GM18873 (cell line): ENCODE data around the gene DIPK1A.

ENCODE experiments used
- ATAC-seq: cut with Tn5 transposase; IDR thresholded peaks from one replicate; pipeline ENCODE4 v1.9.1; 2021; ENCODE audit warnings: mild to moderate bottlenecking, moderate library complexity, moderate number of reproducible peaks; ENCODE audit not compliant: unreplicated experiment, low FRiP score

Gene DIPK1A

GRCh38 chr1:92844439-92844838, 116.8 kb downstream of the DIPK1A start:
- ATAC-seq: no peak

DNA sequence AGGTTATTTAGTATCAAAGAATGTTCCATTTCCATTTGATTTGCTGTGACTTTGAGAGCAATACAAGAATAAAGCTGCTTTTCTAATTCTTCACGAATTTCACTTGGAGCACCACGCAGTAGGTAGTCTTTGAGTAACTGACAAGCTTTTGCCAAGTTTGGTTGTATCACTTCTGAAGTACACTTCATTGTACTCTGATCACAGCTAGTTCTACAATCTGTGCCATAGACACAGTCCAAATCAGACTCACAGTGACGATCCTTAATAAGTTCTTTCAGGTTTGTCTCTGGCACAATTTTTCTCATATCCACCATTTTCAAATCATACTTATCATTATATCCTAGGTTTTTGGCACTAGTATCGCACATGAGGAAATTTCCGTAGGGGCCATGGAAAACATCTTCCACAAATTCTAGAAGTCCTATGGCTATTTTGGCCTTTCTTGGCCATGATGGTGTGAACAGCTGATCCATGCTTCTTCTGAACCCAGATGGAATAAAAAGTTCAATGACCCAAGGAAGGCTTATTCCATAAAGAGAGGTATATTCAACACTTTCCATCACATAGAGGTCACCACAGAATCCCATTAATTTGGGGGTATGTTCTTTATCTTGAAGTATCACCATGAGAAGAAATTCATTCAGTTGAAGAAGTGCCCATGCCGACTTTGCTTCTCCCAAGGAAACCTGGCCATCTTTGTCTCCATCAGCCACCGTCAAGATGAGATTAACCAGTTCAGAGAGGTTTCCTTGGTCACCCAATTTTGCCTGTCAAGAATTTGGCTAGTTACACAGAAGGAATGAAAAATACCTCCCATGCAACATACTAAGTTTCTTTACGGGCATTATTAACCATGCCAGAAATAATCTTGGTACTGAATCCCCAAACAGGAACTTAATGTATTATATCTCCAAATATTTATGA, 117.6 kb downstream of the DIPK1A start:
- ATAC-seq: no peak

GRCh38 chr1:92843046-92843423, 118.2 kb downstream of the DIPK1A start:
- no peak for ATAC-seq

DNA sequence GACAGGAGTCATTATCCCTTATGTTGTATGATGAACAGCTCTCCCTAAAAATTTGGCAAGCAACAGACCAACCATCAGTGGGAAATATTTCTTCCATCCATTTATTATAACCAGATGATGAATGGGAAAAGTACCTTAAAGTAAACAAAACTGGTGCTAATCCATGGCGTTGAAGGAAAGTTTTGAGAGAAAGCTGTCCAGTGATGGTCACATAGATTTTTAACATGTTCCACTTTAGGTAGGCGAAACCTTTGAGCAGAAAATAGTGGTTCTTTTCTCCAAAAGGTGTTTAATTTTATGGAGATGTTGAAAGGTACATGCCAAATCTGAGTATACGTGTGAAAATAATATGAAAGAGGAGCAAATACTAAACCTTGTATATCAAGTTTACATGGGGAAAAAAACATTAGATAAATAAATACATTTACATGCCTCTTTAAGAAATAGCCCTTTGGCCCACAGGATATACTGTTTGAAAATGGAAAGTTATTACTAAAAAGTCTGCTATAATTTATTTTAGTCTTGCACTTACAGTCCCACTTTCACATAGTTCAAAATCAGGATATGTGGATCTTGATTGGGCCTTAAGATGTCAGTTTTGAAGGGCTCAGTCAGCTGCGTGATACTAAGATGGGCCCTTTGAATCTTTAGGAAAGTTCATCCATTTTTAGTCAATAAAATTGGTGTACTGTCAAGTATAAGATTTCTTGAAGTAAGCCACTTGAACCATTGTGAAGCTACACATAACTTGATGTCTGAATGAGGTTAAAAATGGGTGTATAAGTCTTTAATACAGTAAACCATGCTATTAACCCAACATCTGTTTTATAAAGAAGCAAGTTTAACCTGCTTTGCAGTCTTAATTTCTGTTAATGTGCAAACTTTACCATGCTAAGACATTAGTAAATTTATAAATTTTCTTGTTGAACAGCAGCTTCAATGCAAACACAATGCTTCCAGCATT, 118.9 kb downstream of the DIPK1A start:
- no peak for ATAC-seq

GRCh38 chr1:92840600-92840999, 120.7 kb downstream of the DIPK1A start:
- ATAC-seq: no peak

DNA sequence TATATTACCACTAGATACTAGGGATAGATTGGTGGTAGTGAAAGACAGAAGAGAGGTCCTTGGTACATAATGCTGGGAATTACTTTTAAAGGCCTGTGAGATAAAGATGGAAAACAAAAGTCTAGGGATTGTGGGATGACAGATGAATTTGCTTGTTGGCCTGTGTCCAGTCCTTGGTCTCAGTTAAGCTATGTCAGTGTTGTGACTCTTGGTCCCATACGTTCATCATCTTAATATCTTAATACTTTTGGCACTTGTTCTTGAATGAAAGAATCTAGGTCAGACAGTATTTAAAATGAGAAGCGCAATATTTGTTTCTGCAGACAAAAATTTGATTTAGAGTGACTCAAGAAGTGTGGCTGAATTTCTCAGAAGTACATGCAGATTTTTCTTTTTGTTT, 121.8 kb downstream of the DIPK1A start:
- no peak for ATAC-seq

DNA sequence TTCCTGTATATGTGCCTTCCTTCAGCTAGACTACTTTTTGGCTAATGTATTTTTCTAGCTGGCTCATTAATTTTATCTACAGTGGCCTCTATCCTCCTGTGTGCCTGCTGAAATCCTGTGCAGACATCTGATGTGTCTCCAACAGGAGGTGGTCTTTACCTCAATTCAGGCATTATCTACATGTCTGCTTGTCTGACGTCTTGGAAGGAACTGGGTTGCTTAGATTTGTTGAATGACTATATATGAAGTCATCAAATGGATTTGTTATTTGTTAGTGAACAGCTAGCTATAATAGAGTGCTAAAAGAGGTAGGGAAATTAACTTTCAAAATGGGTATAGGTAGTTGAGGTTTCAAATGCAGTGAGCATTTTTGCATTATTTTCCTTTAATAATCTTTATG, 122.7 kb downstream of the DIPK1A start:
- no peak for ATAC-seq

DNA sequence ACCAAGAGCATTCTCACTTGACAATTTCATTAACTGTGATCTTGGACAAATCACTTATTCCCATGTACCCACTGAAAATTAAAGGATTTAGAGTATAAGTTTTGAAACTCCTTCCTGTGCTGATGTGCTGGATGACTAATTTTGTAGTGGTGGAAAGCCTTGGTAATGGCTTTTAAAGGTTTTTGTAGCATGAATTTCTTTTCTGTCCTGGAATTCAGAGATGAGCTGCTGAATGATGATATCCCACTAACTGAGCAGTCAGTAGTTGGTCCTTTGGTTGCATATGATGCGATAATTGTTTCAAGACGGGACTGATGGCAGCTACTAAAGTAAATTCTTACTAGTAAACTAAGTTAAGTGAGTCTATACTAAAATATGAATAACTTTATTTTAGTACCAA, 124.2 kb downstream of the DIPK1A start:
- no peak for ATAC-seq

DNA sequence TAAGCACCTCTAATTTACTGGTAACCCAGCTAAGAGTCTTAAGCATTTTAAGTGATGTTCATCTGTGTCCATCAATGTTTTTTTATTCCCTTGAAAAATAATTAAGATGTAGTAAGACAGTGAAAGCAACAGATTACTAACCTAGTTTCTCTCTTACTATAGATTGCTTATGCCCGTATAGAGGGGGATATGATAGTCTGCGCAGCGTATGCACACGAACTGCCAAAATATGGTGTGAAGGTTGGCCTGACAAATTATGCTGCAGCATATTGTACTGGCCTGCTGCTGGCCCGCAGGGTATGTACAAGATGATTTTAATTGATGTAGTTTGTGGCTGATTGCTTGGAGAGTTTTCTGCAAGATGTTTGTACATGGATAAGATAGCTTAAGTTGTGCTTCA, 126.6 kb downstream of the DIPK1A start:
- no peak for ATAC-seq

- no peak for ATAC-seq
Measured at GRCh38 chr1:92833840-92834239, 127.4 kb downstream of the DIPK1A start.

- ATAC-seq: no peak
Measured at GRCh38 chr1:92832537-92833114, 128.6 kb downstream of the DIPK1A start.

- ATAC-seq: peak; percentile 93
Measured at GRCh38 chr1:92831762-92832536, 129.3 kb downstream of the DIPK1A start, which contains the start of gene RPL5. TSS of gene RPL5 (plus strand) at chr1:92832040. CDS start at chr1:92832115, 75 bp downstream.

- ATAC-seq: no peak
Measured at GRCh38 chr1:92831368-92831761, 129.9 kb downstream of the DIPK1A start.

- ATAC-seq: no peak
Measured at GRCh38 chr1:92826792-92827191, 134.5 kb downstream of the DIPK1A start.

DNA sequence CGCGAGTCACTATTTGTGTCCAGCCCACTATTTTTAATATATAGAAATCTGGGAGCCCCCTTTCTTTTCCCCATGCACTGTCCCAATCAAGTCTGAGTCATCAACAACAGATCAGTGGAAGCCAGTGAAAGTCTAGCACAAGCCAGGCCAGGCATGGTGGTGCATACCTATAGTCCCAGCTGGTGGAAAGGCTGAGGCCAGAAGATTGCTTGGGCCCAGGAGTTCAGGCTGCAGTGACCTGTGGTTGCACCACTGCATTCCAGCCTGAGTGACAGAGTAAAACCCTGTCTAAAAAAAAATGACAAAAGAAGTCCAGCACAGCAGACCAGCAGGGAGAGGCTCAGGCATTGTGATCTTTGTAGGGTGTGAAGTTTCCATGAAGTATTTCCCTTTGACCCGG, 138.4 kb downstream of the DIPK1A start:
- ATAC-seq: no peak

GRCh38 chr1:92820551-92820950, 140.7 kb downstream of the DIPK1A start:
- ATAC-seq: no peak

GRCh38 chr1:92820024-92820423, 141.2 kb downstream of the DIPK1A start:
- ATAC-seq: no peak

- ATAC-seq: peak; percentile 55
Measured at GRCh38 chr1:92817986-92818764, 143.1 kb downstream of the DIPK1A start.

DNA sequence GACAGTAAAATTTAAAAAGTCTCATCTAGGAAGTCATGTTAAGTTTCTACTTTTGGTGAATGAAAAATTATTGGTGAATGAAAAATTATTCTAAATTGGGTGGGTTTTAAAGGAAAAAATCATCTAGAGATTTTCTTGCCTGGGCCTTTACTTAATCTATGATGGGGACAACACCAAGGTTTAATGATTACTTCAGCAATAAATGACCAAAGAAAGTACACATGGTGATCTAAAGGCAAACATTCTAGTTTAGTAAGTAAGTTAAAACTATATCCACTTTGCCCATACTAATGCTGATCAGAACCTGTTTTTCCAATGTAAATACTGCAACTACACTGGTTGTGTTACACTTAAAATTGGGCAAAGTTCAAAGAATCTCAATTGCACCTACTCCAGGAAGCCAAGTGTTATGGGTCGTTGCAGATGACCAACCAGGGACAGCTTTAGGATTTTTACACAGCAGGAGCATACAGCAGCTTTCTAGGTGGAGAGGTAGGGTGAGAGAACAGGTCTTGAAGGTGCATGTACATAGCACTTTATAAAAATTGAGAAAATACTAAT, 144.0 kb downstream of the DIPK1A start:
- ATAC-seq: no peak
